Ureter (tissue), 1 donor: Measurements from ENCODE around the gene EFNA4. TPM values are rescaled to one million over a fixed set of nuclear protein-coding genes. Genes with fewer than 3 reads are reported as not detected.

Experiments
- DNase-seq: peaks from one replicate; pipeline ENCODE4 v3.0.0-alpha.2; 2020; ENCODE audit warnings: low spot score
- total RNA-seq: library from RNA; stranded (reverse); gene quantifications from one replicate; pipeline ENCODE4 v1.2.4, GENCODE V29; 2023
- donor health status: DM: yes; HTN: yes; CAD: no.

The EFNA4 gene
- total RNA-seq, 1 donor from 2014 or later, result 11.2 TPM

- DNase-seq, result peak; percentile 76
These were observed 11.7 kb upstream of the EFNA4 start for GRCh38 chr1:155051777-155052398.

GRCh38 chr1:155052439-155053395 is 10.8 kb upstream of the EFNA4 start:
- DNase-seq, result no peak

- DNase-seq, result no peak
These were observed 9.9 kb upstream of the EFNA4 start for GRCh38 chr1:155053531-155054105.

- DNase-seq, result no peak
These were observed 6.4 kb upstream of the EFNA4 start for GRCh38 chr1:155057104-155057503.

GRCh38 chr1:155057788-155058211 is 5.7 kb upstream of the EFNA4 start:
- DNase-seq, result no peak

- no peak for DNase-seq
These were observed 2.8 kb upstream of the EFNA4 start for GRCh38 chr1:155060736-155061135.

GRCh38 chr1:155061381-155062150 is 2.0 kb upstream of the EFNA4 start:
- DNase-seq, result peak; percentile 90

GRCh38 chr1:155062151-155062686 is 1.3 kb upstream of the EFNA4 start:
- no peak for DNase-seq

- no peak for DNase-seq
These were observed 683 bp upstream of the EFNA4 start for GRCh38 chr1:155062702-155063411.

- no peak for DNase-seq
These were observed 731 bp downstream of the EFNA4 start for GRCh38 chr1:155064111-155064831.

- no peak for DNase-seq
These were observed 1.4 kb downstream of the EFNA4 start for GRCh38 chr1:155064832-155065429.

GRCh38 chr1:155066777-155067176 is 3.2 kb downstream of the EFNA4 start:
- DNase-seq, result no peak

- DNase-seq, result no peak
These were observed 5.1 kb downstream of the EFNA4 start for GRCh38 chr1:155068599-155068998.

- DNase-seq, result no peak
These were observed 6.1 kb downstream of the EFNA4 start for GRCh38 chr1:155069551-155070157.

GRCh38 chr1:155070158-155070621 is 6.7 kb downstream of the EFNA4 start:
- DNase-seq, result no peak

GRCh38 chr1:155070721-155071569 is 7.4 kb downstream of the EFNA4 start:
- DNase-seq, result no peak

GRCh38 chr1:155071701-155072100 is 8.2 kb downstream of the EFNA4 start:
- DNase-seq, result no peak
